Common myeloid progenitor, CD34-positive (primary cell): ENCODE results near the gene GALNT14.

ENCODE experiments used
- CTCF ChIA-PET: fragments of 350-600 bp; sonication (Branson Sonifier 250); formaldehyde crosslinking; loops from one replicate; lab custom pipeline; 2021; ENCODE audit warnings: antibody characterized with exemption; lab: Charles Lee
- POLR2A ChIA-PET: fragments of 350-600 bp; sonication (Branson Sonifier 250); formaldehyde crosslinking; loops from one replicate; lab custom pipeline; 2021; ENCODE audit warnings: antibody characterized with exemption; lab: Charles Lee
- DNase-seq, 3 donors: peaks; one replicate each; pipeline versions ENCODE4 v3.0.0 to v3.0.0-alpha.2; 2013
- H3K27ac ChIP-seq, 2 experiments: 1 replicate in 1 of 2; 2 replicates in 1 of 2; pipeline ENCODE4 v1.7.0; 2013; ENCODE audit warnings: inconsistent platforms in 2 of 2, low read length in 2 of 2, mild to moderate bottlenecking in 2 of 2, low read depth in 1 of 2, moderate library complexity in 1 of 2; ENCODE audit not compliant: severe bottlenecking in 2 of 2, insufficient read depth in 1 of 2, poor library complexity in 1 of 2
- H3K27me3 ChIP-seq, 5 experiments: replicated peaks in 2 of 5; 1 replicate in 3 of 5; 2 replicates in 2 of 5; pipeline versions ENCODE4 v1.6.1 to v1.7.0; 2013; ENCODE audit warnings: low read length in 4 of 5, mild to moderate bottlenecking in 2 of 5, moderate library complexity in 2 of 5, inconsistent platforms in 1 of 5; ENCODE audit not compliant: insufficient read depth in 5 of 5, control insufficient read depth in 4 of 5
- H3K36me3 ChIP-seq, 4 experiments: 1 replicate in 2 of 4; 2 replicates in 2 of 4; pipeline versions ENCODE4 v1.6.1 to v1.7.0; 2013; ENCODE audit warnings: low read length in 3 of 4, control low read depth in 1 of 4, mild to moderate bottlenecking in 1 of 4; ENCODE audit not compliant: control insufficient read depth in 4 of 4, insufficient read depth in 4 of 4
- H3K4me1 ChIP-seq, 4 experiments: 1 replicate in 3 of 4; 2 replicates in 1 of 4; pipeline versions ENCODE4 v1.6.1 to v1.7.1; 2013; ENCODE audit warnings: low read length in 3 of 4, mild to moderate bottlenecking in 3 of 4, control low read depth in 1 of 4, inconsistent platforms in 1 of 4, moderate library complexity in 1 of 4; ENCODE audit not compliant: control insufficient read depth in 4 of 4, insufficient read depth in 4 of 4; ENCODE audit errors: control extremely low read depth in 1 of 4
- H3K4me3 ChIP-seq, 7 experiments: 1 replicate in 4 of 7; 2 replicates in 3 of 7; pipeline versions ENCODE4 v1.5.1 to v1.7.0; 2013; ENCODE audit warnings: mild to moderate bottlenecking in 7 of 7, low read length in 6 of 7, moderate library complexity in 6 of 7, inconsistent platforms in 2 of 7, low read depth in 2 of 7, control low read depth in 1 of 7; ENCODE audit not compliant: insufficient read depth in 4 of 7, control insufficient read depth in 1 of 7; ENCODE audit errors: extremely low read depth in 1 of 7
- H3K9me3 ChIP-seq, 5 experiments: 1 replicate in 4 of 5; 2 replicates in 1 of 5; pipeline versions ENCODE4 v1.6.1 to v1.7.1; 2013; ENCODE audit warnings: low read length in 4 of 5, mild to moderate bottlenecking in 2 of 5, inconsistent platforms in 1 of 5, low read depth in 1 of 5, moderate library complexity in 1 of 5; ENCODE audit not compliant: control insufficient read depth in 4 of 5, insufficient read depth in 2 of 5; ENCODE audit errors: control extremely low read depth in 1 of 5
- WGBS: methylation state at CpG from one replicate; pipeline ENCODE4 v1.1.5; 2013; ENCODE audit not compliant: insufficient coverage; 5-methylcytosine and 5-hydroxymethylcytosine counted together

Gene GALNT14

DNA sequence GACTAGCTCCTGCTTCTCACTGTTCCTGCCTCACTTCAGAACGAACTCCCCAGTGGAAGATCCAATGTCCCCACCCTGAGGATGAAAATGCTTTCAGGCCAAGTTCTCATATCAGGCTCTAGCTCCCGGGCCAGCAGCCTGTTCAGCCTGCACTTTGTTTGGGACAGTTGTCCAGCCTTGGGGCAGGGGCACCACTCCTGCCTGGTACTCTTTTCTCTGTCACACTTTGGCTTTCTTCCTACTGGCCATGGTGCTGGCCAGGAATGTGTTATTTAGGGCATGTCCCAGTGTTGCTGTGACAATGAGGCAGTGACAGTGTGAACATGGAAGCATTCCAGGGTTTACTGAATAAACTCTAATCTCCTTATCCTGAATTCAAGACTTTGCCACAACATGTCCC lies 154.1 kb downstream of the GALNT14 start:
- no peaks in the 10 kb centered on the region for H3K4me1 ChIP-seq
- H3K27ac ChIP-seq = no peak overlapping the region
- ChIA-PET POLR2A (no interaction called here), CTCF (interaction anchor here (1.6 kb wide), 1 partner anchor 9 kb away, joined by 4 read pairs; no protein-coding TSS in a partner anchor)
- 100% methylated on average over 2 of the region's 2 CpGs for WGBS
- H3K27me3 ChIP-seq = no peaks in the 10 kb centered on the region
- no peak overlapping the region for H3K4me3 ChIP-seq
- no peak for DNase-seq
- H3K36me3 ChIP-seq = peaks cover 0 to 11% (median 0%) of the 10 kb centered on the region in 4 experiments
- H3K9me3 ChIP-seq = no peaks in the 10 kb centered on the region

- 91% methylated on average over 8 of the region's 8 CpGs for WGBS
- ChIA-PET POLR2A (no interaction called here), CTCF (no interaction called here)
Observed at GRCh38 chr2:30981510-30981909, 156.7 kb downstream of the GALNT14 start.

DNA sequence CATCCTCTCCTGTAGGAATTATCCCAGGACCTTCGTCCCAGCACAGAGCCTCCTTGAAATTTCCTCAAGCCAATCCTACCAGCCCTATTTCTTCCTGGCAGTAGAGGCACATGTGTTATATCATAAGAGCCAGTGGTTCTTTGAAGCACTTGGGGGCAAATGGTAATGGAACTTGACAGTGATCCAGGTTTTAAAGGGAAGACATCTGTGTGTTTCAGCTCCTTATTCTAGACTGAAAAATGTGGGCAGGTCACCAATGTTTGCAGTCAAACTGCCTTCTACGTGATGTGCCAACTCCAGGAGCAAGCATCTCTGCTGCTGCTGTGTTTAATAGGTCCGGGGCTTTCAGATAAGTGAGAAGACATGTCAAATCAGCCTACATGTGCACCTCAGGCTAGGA lies 157.1 kb downstream of the GALNT14 start:
- WGBS = 95% methylated on average over 2 of the region's 3 CpGs

More at GRCh38 chr2:30981510-30981909, 156.7 kb downstream of the GALNT14 start:
- peaks cover 0 to 2% (median 0%) of the 10 kb centered on the region in 5 experiments for H3K9me3 ChIP-seq
- no peak overlapping the region for H3K4me3 ChIP-seq
- DNase-seq = no peak
- H3K36me3 ChIP-seq = peaks cover 0 to 4% (median 1%) of the 10 kb centered on the region in 4 experiments
- H3K4me1 ChIP-seq = no peaks in the 10 kb centered on the region
- no peaks in the 10 kb centered on the region for H3K27me3 ChIP-seq
- no peak overlapping the region for H3K27ac ChIP-seq

DNA sequence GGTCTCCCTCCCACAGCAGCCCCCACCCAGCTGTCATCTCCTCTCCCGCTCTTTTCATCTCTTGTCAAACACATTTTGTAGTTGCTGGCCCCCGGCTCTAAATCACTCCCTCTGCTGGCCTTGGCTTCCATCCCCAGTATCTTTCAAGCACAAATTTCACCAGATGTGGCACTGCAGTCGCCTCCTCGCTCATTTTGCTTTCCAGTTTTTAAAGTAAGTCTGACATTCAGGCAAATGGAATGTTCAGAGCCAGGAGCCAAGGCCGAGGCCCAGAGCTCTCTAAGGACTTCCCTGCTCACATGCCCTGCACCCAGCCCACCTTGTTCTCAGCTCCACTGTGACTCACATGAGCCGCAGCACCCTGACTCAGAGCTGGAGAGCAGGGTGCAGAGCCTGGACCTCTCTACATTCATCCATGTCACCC lies 158.4 kb downstream of the GALNT14 start:
- no peaks in the 10 kb centered on the region for H3K27me3 ChIP-seq
- WGBS = 100% methylated on average over 6 of the region's 6 CpGs
- peaks cover 0 to 2% (median 0%) of the 10 kb centered on the region in 5 experiments for H3K9me3 ChIP-seq
- H3K4me3 ChIP-seq = no peak overlapping the region
- H3K27ac ChIP-seq = no peak overlapping the region
- ChIA-PET POLR2A (no interaction called here), CTCF (interaction anchor here (1.2 kb wide), 1 partner anchor 10 kb away, joined by 3 read pairs; no protein-coding TSS in a partner anchor)
- H3K36me3 ChIP-seq = peaks cover 0 to 4% (median 1%) of the 10 kb centered on the region in 4 experiments
- no peaks in the 10 kb centered on the region for H3K4me1 ChIP-seq
- no peak for DNase-seq

More for the DNA sequence above, 157.1 kb downstream of the GALNT14 start:
- no peak overlapping the region for H3K27ac ChIP-seq
- H3K9me3 ChIP-seq = peaks cover 0 to 2% (median 0%) of the 10 kb centered on the region in 5 experiments
- H3K36me3 ChIP-seq = peaks cover 0 to 4% (median 1%) of the 10 kb centered on the region in 4 experiments
- no peak overlapping the region for H3K4me3 ChIP-seq
- no peak for DNase-seq
- H3K27me3 ChIP-seq = no peaks in the 10 kb centered on the region
- ChIA-PET POLR2A (no interaction called here), CTCF (interaction anchor here (1.2 kb wide), 1 partner anchor 9 kb away, joined by 3 read pairs; no protein-coding TSS in a partner anchor)
- H3K4me1 ChIP-seq = no peaks in the 10 kb centered on the region

DNA sequence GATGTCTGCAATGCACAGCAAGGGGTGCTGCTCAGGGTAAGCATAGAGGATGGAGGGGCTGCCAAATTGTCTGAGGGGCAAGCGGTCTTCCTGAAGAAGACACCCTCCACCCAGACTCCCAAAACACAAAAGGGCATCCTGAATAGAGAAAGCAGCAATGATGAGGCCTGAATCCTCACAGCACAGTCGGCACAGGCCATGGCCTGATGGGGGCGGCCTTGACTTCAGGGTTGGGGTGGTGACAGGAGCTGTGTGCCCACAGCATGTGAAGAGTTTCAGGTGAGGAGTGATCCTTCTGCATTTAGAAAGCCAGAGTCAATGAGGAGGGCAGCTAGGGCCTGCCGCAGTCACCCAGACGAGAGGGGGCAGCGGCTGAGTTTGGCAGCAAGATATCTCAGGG lies 159.4 kb downstream of the GALNT14 start:
- H3K36me3 ChIP-seq = peaks cover 0 to 4% (median 1%) of the 10 kb centered on the region in 4 experiments
- H3K9me3 ChIP-seq = peaks cover 0 to 2% (median 0%) of the 10 kb centered on the region in 5 experiments
- H3K27ac ChIP-seq = no peak overlapping the region
- H3K27me3 ChIP-seq = no peaks in the 10 kb centered on the region
- ChIA-PET CTCF (no interaction called here), POLR2A (interaction anchor here (0.6 kb wide), 1 partner anchor 39 kb away, joined by 4 read pairs; no protein-coding TSS in a partner anchor)
- no peak for DNase-seq
- peaks cover 0 to 2% (median under 1%) of the 10 kb centered on the region in 4 experiments for H3K4me1 ChIP-seq
- H3K4me3 ChIP-seq = no peak overlapping the region
- WGBS = 94% methylated on average over 5 of the region's 6 CpGs

GRCh38 chr2:30978044-30978443 lies 160.2 kb downstream of the GALNT14 start:
- peaks cover 0 to 2% (median 1%) of the 10 kb centered on the region in 4 experiments for H3K4me1 ChIP-seq
- ChIA-PET POLR2A (no interaction called here), CTCF (no interaction called here)

GRCh38 chr2:30975156-30975555 lies 163.1 kb downstream of the GALNT14 start:
- Histone ChIP-seq H3K27ac (no peak overlapping the region), H3K36me3 (peaks cover 0 to 4% (median 1%) of the 10 kb centered on the region in 4 experiments), H3K4me3 (no peak overlapping the region), H3K4me1 (peaks cover 0 to 2% (median 1%) of the 10 kb centered on the region in 4 experiments), H3K27me3 (no peaks in the 10 kb centered on the region), H3K9me3 (peaks cover 0 to 2% (median 0%) of the 10 kb centered on the region in 5 experiments)
- no peak for DNase-seq
- POLR2A ChIA-PET = no interaction called here
- CTCF ChIA-PET = interaction anchor here (0.9 kb wide), 1 partner anchor 9 kb away, joined by 4 read pairs; no protein-coding TSS in a partner anchor
- 82% methylated on average over 2 of the region's 3 CpGs for WGBS

More at GRCh38 chr2:30978044-30978443, 160.2 kb downstream of the GALNT14 start:
- WGBS = 100% methylated on average over 4 of the region's 5 CpGs
- H3K27me3 ChIP-seq = no peaks in the 10 kb centered on the region
- H3K36me3 ChIP-seq = peaks cover 0 to 4% (median 1%) of the 10 kb centered on the region in 4 experiments
- no peak overlapping the region for H3K4me3 ChIP-seq
- H3K9me3 ChIP-seq = peaks cover 0 to 2% (median 0%) of the 10 kb centered on the region in 5 experiments
- no peak overlapping the region for H3K27ac ChIP-seq
- DNase-seq = no peak
